Measurements from ENCODE around the gene PDE2A.

- no peak for TF ChIP-seq CTCF (conservative IDR thresholded peaks at IDR 0.05; ENCODE audit: low read depth, low read length)
- no peak for TF ChIP-seq EZH2 (IDR thresholded peaks at IDR 0.05; ENCODE audit: borderline replicate concordance, low read depth, low read length, poor library complexity, severe bottlenecking)
Observed at GRCh38 chr11:72637926-72638325, 36.3 kb downstream of the PDE2A start.
